SK-N-SH (cell line): ENCODE data around the gene BTG1. TPM values are rescaled to one million over a fixed set of nuclear protein-coding genes. Genes with fewer than 3 reads are reported as not detected.

ENCODE experiments used
- CTCF ChIA-PET: fragments of 300-600, 350-600 bp; formaldehyde crosslinking; extraction: SDS; loops from one replicate; lab custom pipeline; 2021; lab: Yijun Ruan, JAX
- POLR2A ChIA-PET: fragments of 350-600 bp; sonication (Branson Sonifier 250); formaldehyde crosslinking; extraction: SDS; loops from one replicate; lab custom pipeline; 2020; ENCODE audit warnings: antibody characterized with exemption, inconsistent platforms; lab: Yijun Ruan, JAX
- DNase-seq: peaks from one replicate; pipeline ENCODE4 v3.0.0; 2012
- H2AFZ ChIP-seq: fragments of 200-600 bp; sonication (generic); 2 replicates; pipeline ENCODE4 v1.8.1; 2016; ENCODE audit warnings: antibody characterized with exemption, mild to moderate bottlenecking, low read depth
- H3F3A ChIP-seq: fragments of 200-600 bp; sonication (generic); replicated peaks from 2 replicates; pipeline ENCODE3; 2016; ENCODE audit warnings: antibody characterized with exemption, mild to moderate bottlenecking; ENCODE audit not compliant: insufficient read depth
- H3K27ac ChIP-seq, 2 experiments: fragments of 200-500 bp in 1 of 2; fragments of 200-600 bp in 1 of 2; sonication (Bioruptor generic) in 1 of 2; sonication (generic), shearing (Covaris generic) in 1 of 2; 2 replicates each; pipeline versions ENCODE4 v1.5.1 to v1.6.1; 2014 to 2016; ENCODE audit warnings: low read depth in 2 of 2, inconsistent platforms in 1 of 2, low read length in 1 of 2, mild to moderate bottlenecking in 1 of 2, mixed read lengths in 1 of 2
- H3K27me3 ChIP-seq: fragments of 200-600 bp; sonication (generic), shearing (Covaris generic); 2 replicates; pipeline ENCODE4 v1.6.1; 2016; ENCODE audit warnings: mixed run types; ENCODE audit not compliant: insufficient read depth
- H3K36me3 ChIP-seq, 2 experiments: fragments of 200-500 bp in 1 of 2; fragments of 200-600 bp in 1 of 2; sonication (Bioruptor generic) in 1 of 2; sonication (generic) in 1 of 2; replicated peaks in 1 of 2; 2 replicates each; pipeline versions ENCODE3 to v1.5.1; 2014 to 2016; ENCODE audit warnings: low read length in 1 of 2, mild to moderate bottlenecking in 1 of 2; ENCODE audit not compliant: insufficient read depth in 2 of 2, control insufficient read depth in 1 of 2
- H3K4me1 ChIP-seq, 2 experiments: fragments of 200-500 bp in 1 of 2; fragments of 200-600 bp in 1 of 2; sonication (Bioruptor generic) in 1 of 2; sonication (generic), shearing (Covaris generic) in 1 of 2; 2 replicates each; pipeline versions ENCODE4 v1.5.1 to v1.6.1; 2014 to 2016; ENCODE audit warnings: low read depth in 1 of 2, low read length in 1 of 2, mixed run types in 1 of 2; ENCODE audit not compliant: insufficient read depth in 2 of 2, control insufficient read depth in 1 of 2
- H3K4me2 ChIP-seq: fragments of 200-600 bp; sonication (generic), shearing (Covaris generic); 2 replicates; pipeline ENCODE4 v1.6.1; 2017; ENCODE audit warnings: mixed run types
- H3K4me3 ChIP-seq, 2 experiments: fragments of 200-500 bp in 1 of 2; fragments of 200-600 bp in 1 of 2; sonication (Bioruptor generic) in 1 of 2; sonication (generic), shearing (Covaris generic) in 1 of 2; 2 replicates each; pipeline versions ENCODE4 v1.5.1 to v1.8.1; 2014 to 2016; ENCODE audit warnings: low read depth in 2 of 2, inconsistent platforms in 1 of 2, low read length in 1 of 2, mild to moderate bottlenecking in 1 of 2, mixed read lengths in 1 of 2, moderate library complexity in 1 of 2
- H3K79me2 ChIP-seq: fragments of 200-600 bp; sonication (generic); 2 replicates; pipeline ENCODE4 v1.8.1; 2017; ENCODE audit warnings: mild to moderate bottlenecking; ENCODE audit not compliant: insufficient read depth
- H3K9ac ChIP-seq: fragments of 200-600 bp; sonication (generic); 2 replicates; pipeline ENCODE4 v1.6.1; 2017; ENCODE audit warnings: mixed run types
- H3K9me2 ChIP-seq: fragments of 200-600 bp; sonication (generic); 2 replicates; pipeline ENCODE4 v1.6.1; 2017; ENCODE audit warnings: mixed run types
- H3K9me3 ChIP-seq: fragments of 200-600 bp; sonication (generic); 2 replicates; pipeline ENCODE4 v1.6.1; 2017; ENCODE audit warnings: mixed run types, mild to moderate bottlenecking, moderate library complexity
- H4K20me1 ChIP-seq: fragments of 200-600 bp; sonication (generic); 2 replicates; pipeline ENCODE4 v1.6.1; 2017; ENCODE audit warnings: mild to moderate bottlenecking, mixed run types; ENCODE audit not compliant: insufficient read depth
- EP300 ChIP-seq, 2 experiments: IDR thresholded peaks; 2 replicates each; pipeline versions ENCODE4 v1.4.0 to v1.6.1; 2012; ENCODE audit warnings: borderline replicate concordance in 1 of 2, low read depth in 1 of 2, low read length in 1 of 2
- FOXM1 ChIP-seq: IDR thresholded peaks from 2 replicates; pipeline ENCODE4 v1.4.0; 2012; ENCODE audit warnings: low read depth, mild to moderate bottlenecking
- GABPA ChIP-seq: IDR thresholded peaks from 2 replicates; pipeline ENCODE4 v1.4.0; 2012; ENCODE audit warnings: low read depth, mild to moderate bottlenecking
- GATA2 ChIP-seq: sonication (generic); formaldehyde crosslinking; IDR thresholded peaks from 2 replicates; pipeline ENCODE4 v1.5.0; 2020; ENCODE audit warnings: mild to moderate bottlenecking, missing genetic modification reagents
- JUND ChIP-seq: IDR thresholded peaks from 2 replicates; pipeline ENCODE4 v1.4.0; 2012
- MEF2A ChIP-seq: IDR thresholded peaks from 2 replicates; pipeline ENCODE4 v1.4.0; 2012; ENCODE audit warnings: low read depth, borderline replicate concordance
- NFIC ChIP-seq: IDR thresholded peaks from 2 replicates; pipeline ENCODE4 v1.4.0; 2012; ENCODE audit warnings: borderline replicate concordance
- NRF1 ChIP-seq: IDR thresholded peaks from 2 replicates; pipeline ENCODE4 v1.6.1; 2012; ENCODE audit warnings: low read depth, mild to moderate bottlenecking, low read length
- POLR2AphosphoS5 ChIP-seq: IDR thresholded peaks from 2 replicates; pipeline ENCODE4 v1.6.1; 2012; ENCODE audit warnings: low read depth, low read length
- RAD21 ChIP-seq: IDR thresholded peaks from 2 replicates; pipeline ENCODE4 v1.6.1; 2012; ENCODE audit warnings: mild to moderate bottlenecking, low read length
- RFX5 ChIP-seq: IDR thresholded peaks from 2 replicates; pipeline ENCODE4 v1.6.1; 2012; ENCODE audit warnings: mild to moderate bottlenecking, improper control_type of control experiment, low read length
- TCF12 ChIP-seq: IDR thresholded peaks from 2 replicates; pipeline ENCODE4 v1.4.0; 2012
- WGBS: methylation state at CpG from one replicate; pipeline ENCODE4 v1.1.6; 2017; ENCODE audit warnings: low lambda C conversion rate; 5-methylcytosine and 5-hydroxymethylcytosine counted together
- polyA plus RNA-seq, 3 experiments: library from polyadenylated mRNA; depleted of rRNA; stranded (reverse); fragments of >200 nt; gene quantifications; 2 replicates each; pipeline ENCODE4 v1.2.3, GENCODE V29; 2012
- TF ChIP-seq, protein P1 (sequence below): IDR thresholded peaks from 2 replicates; pipeline ENCODE4; 2012
- TF ChIP-seq, protein P2 (sequence below): fragments of 150-350 bp; IDR thresholded peaks from 2 replicates; pipeline ENCODE4 v1.6.1; 2017; ENCODE audit warnings: antibody characterized with exemption, low read length, low read depth, borderline replicate concordance
- TF ChIP-seq, protein P3 (sequence below): fragments of 200-600 bp; sonication (generic); IDR thresholded peaks from 2 replicates; pipeline ENCODE4 v1.6.1; 2017; ENCODE audit warnings: antibody characterized with exemption, mild to moderate bottlenecking, moderate library complexity
- TF ChIP-seq, protein P4 (sequence below): IDR thresholded peaks from 2 replicates; pipeline ENCODE4 v1.4.0; 2012; ENCODE audit warnings: low read depth
- TF ChIP-seq, protein P5 (sequence below): fragments of 150-350 bp; IDR thresholded peaks from 2 replicates; pipeline ENCODE4 v1.6.1; 2016; ENCODE audit warnings: mild to moderate bottlenecking, low read depth, low read length

Gene BTG1
- polyA plus RNA-seq, 1 of the 3 experiments (the other 2 are of a cell fraction) = 28.3 TPM

DNA sequence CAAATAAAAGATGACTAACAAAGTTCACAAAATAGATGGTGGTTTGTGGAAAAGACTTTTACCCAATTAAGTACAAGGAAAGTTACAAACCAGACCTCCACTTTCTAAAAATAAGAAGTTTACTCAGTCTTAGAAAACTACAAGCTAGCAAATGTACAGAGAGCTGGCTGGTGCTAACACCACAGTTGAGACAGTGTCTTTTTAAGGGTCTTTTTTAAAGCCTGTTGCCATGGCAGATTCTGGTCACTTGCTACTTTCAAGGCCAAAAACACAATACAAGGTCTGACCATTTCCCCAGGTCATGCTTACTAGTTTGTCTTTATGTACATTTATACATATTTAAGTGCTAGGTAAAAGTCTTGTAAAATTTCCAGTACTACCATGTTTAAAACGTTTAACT, 2.4 kb downstream of the BTG1 start:
- peaks cover 7 to 18% of the 10 kb centered on the region in 2 experiments; a peak in 2 of 4 replicates for H3K4me1 ChIP-seq
- H3K4me3 ChIP-seq = peak overlapping the region; percentile 89 to 98
- peak overlapping the region; percentile 90 to 91 for H3K27ac ChIP-seq
- H3K36me3 ChIP-seq = peaks cover 23 to 41% of the 10 kb centered on the region in 2 experiments
- no peak for TF ChIP-seq GABPA
- no peak for TF ChIP-seq JUND
- TF ChIP-seq RFX5 = no peak
- TF ChIP-seq, protein P1, sequence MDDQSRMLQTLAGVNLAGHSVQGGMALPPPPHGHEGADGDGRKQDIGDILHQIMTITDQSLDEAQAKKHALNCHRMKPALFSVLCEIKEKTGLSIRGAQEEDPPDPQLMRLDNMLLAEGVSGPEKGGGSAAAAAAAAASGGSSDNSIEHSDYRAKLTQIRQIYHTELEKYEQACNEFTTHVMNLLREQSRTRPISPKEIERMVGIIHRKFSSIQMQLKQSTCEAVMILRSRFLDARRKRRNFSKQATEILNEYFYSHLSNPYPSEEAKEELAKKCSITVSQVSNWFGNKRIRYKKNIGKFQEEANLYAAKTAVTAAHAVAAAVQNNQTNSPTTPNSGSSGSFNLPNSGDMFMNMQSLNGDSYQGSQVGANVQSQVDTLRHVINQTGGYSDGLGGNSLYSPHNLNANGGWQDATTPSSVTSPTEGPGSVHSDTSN = no peak
- no peak for TF ChIP-seq TCF12
- TF ChIP-seq, protein P2, sequence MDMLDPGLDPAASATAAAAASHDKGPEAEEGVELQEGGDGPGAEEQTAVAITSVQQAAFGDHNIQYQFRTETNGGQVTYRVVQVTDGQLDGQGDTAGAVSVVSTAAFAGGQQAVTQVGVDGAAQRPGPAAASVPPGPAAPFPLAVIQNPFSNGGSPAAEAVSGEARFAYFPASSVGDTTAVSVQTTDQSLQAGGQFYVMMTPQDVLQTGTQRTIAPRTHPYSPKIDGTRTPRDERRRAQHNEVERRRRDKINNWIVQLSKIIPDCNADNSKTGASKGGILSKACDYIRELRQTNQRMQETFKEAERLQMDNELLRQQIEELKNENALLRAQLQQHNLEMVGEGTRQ = no peak
- TF ChIP-seq POLR2AphosphoS5 = no peak
- TF ChIP-seq NFIC = no peak
- no peak for TF ChIP-seq EP300 (IDR thresholded peaks at IDR 0.05; ENCODE audit: borderline replicate concordance in 1 of 2, low read depth in 1 of 2, low read length in 1 of 2)
- no peak for TF ChIP-seq MEF2A
- peak overlapping the region; percentile 96 for H3K9ac ChIP-seq
- no peaks in the 10 kb centered on the region for H3K9me3 ChIP-seq
- peaks cover 73% of the 10 kb centered on the region for H3K79me2 ChIP-seq
- DNase-seq = no peak
- H2AFZ ChIP-seq = no peak overlapping the region
- H3K4me2 ChIP-seq = peak overlapping the region; percentile 81
- ChIA-PET POLR2A (interaction anchor here (0.6 to 3.7 kb wide), 5 partner anchors 221 to 761 kb away, joined by 3 to 66 read pairs (median 19); no protein-coding TSS in a partner anchor), CTCF (interaction anchor here (0.6 to 6.1 kb wide), 22 partner anchors 9 to 778 kb away, joined by 3 to 50 read pairs (median 4); no protein-coding TSS in a partner anchor)
- H4K20me1 ChIP-seq = peaks cover 30% of the 10 kb centered on the region
- peaks cover 32% of the 10 kb centered on the region for H3F3A ChIP-seq
- no peaks in the 10 kb centered on the region for H3K27me3 ChIP-seq
- no peaks in the 10 kb centered on the region for H3K9me2 ChIP-seq
- 2% methylated on average over 1 of the region's 1 CpG for WGBS

DNA sequence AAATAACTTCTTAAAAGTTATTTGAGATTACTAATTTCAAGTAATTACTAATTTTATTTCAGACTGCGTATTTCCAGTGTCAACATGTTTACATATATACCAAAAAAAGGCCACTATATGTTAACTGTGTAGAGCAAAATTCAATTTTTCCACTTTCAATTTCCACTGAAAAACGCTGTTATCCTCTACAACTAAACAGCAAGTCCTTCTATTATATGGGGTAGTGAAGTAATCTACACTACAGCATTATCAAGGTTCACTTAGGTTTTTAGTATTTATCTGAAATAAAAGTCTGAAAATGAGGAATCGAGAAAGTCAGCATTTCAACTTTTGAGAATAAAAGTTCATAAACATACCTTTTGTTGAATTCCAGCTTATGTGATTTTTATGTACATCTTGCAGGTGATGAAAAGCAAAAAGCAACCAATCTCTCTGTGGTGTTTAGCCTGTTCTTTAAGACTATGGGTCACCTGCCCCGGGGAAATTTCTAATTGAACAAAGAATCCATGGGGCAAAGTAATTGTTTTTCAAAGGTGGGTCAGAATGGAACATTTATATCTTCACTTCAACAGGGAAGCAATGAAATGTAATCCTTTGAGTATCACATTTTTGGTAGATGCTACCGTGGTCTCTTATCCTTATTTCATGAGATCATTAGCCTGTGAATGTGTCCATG, 3.3 kb downstream of the BTG1 start:
- Histone ChIP-seq H2AFZ (no peak overlapping the region), H3K79me2 (peaks cover 81% of the 10 kb centered on the region), H3K4me3 (peak overlapping the region; percentile 89 to 98), H3K4me1 (peaks cover 4 to 26% of the 10 kb centered on the region in 2 experiments; a peak in 2 of 4 replicates), H3K27me3 (no peaks in the 10 kb centered on the region), H3K27ac (peak overlapping the region; percentile 90 to 91; a peak in 3 of 4 replicates), H3F3A (peaks cover 41% of the 10 kb centered on the region), H3K9me2 (no peaks in the 10 kb centered on the region), H3K36me3 (peaks cover 23 to 41% of the 10 kb centered on the region in 2 experiments), H4K20me1 (peaks cover 30% of the 10 kb centered on the region), H3K4me2 (peak overlapping the region; percentile 81), H3K9me3 (no peaks in the 10 kb centered on the region), H3K9ac (peak overlapping the region; percentile 96)
- CTCF ChIA-PET = interaction anchor here (1.1 to 6.1 kb wide), 6 partner anchors 9 to 761 kb away, joined by 4 to 50 read pairs (median 20); no protein-coding TSS in a partner anchor
- 14% methylated on average over 5 of the region's 5 CpGs for WGBS
- POLR2A ChIA-PET = interaction anchor here (0.7 kb wide), 1 partner anchor 755 kb away, joined by 4 read pairs; no protein-coding TSS in a partner anchor
- no peak for TF ChIP-seq RAD21
- TF ChIP-seq, protein P3, sequence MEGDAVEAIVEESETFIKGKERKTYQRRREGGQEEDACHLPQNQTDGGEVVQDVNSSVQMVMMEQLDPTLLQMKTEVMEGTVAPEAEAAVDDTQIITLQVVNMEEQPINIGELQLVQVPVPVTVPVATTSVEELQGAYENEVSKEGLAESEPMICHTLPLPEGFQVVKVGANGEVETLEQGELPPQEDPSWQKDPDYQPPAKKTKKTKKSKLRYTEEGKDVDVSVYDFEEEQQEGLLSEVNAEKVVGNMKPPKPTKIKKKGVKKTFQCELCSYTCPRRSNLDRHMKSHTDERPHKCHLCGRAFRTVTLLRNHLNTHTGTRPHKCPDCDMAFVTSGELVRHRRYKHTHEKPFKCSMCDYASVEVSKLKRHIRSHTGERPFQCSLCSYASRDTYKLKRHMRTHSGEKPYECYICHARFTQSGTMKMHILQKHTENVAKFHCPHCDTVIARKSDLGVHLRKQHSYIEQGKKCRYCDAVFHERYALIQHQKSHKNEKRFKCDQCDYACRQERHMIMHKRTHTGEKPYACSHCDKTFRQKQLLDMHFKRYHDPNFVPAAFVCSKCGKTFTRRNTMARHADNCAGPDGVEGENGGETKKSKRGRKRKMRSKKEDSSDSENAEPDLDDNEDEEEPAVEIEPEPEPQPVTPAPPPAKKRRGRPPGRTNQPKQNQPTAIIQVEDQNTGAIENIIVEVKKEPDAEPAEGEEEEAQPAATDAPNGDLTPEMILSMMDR = no peak
- TF ChIP-seq, protein P1 = no peak
- TF ChIP-seq, protein P4, sequence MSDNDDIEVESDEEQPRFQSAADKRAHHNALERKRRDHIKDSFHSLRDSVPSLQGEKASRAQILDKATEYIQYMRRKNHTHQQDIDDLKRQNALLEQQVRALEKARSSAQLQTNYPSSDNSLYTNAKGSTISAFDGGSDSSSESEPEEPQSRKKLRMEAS = no peak
- TF ChIP-seq, protein P5, sequence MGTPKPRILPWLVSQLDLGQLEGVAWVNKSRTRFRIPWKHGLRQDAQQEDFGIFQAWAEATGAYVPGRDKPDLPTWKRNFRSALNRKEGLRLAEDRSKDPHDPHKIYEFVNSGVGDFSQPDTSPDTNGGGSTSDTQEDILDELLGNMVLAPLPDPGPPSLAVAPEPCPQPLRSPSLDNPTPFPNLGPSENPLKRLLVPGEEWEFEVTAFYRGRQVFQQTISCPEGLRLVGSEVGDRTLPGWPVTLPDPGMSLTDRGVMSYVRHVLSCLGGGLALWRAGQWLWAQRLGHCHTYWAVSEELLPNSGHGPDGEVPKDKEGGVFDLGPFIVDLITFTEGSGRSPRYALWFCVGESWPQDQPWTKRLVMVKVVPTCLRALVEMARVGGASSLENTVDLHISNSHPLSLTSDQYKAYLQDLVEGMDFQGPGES = no peak
- no peak for TF ChIP-seq GATA2 (CRISPR knock-in tag)
- TF ChIP-seq TCF12 = no peak
- TF ChIP-seq GABPA = no peak
- no peak for TF ChIP-seq FOXM1
- TF ChIP-seq NRF1 = no peak
- no peak for DNase-seq
